SK-N-SH (cell line): ENCODE measurements around the gene TOP3B. TPM values are rescaled to one million over a fixed set of nuclear protein-coding genes. Genes with fewer than 3 reads are reported as not detected.

Source experiments
- CTCF ChIA-PET: fragments of 300-600, 350-600 bp; formaldehyde crosslinking; extraction: SDS; loops from one replicate; lab custom pipeline; 2021; lab: Yijun Ruan, JAX
- POLR2A ChIA-PET: fragments of 350-600 bp; sonication (Branson Sonifier 250); formaldehyde crosslinking; extraction: SDS; loops from one replicate; lab custom pipeline; 2020; ENCODE audit warnings: antibody characterized with exemption, inconsistent platforms; lab: Yijun Ruan, JAX
- DNase-seq: peaks from one replicate; pipeline ENCODE4 v3.0.0; 2012
- H2AFZ ChIP-seq: fragments of 200-600 bp; sonication (generic); 2 replicates; pipeline ENCODE4 v1.8.1; 2016; ENCODE audit warnings: antibody characterized with exemption, mild to moderate bottlenecking, low read depth
- H3F3A ChIP-seq: fragments of 200-600 bp; sonication (generic); replicated peaks from 2 replicates; pipeline ENCODE3; 2016; ENCODE audit warnings: antibody characterized with exemption, mild to moderate bottlenecking; ENCODE audit not compliant: insufficient read depth
- H3K27ac ChIP-seq, 2 experiments: fragments of 200-500 bp in 1 of 2; fragments of 200-600 bp in 1 of 2; sonication (Bioruptor generic) in 1 of 2; sonication (generic), shearing (Covaris generic) in 1 of 2; 2 replicates each; pipeline versions ENCODE4 v1.5.1 to v1.6.1; 2014 to 2016; ENCODE audit warnings: low read depth in 2 of 2, inconsistent platforms in 1 of 2, low read length in 1 of 2, mild to moderate bottlenecking in 1 of 2, mixed read lengths in 1 of 2
- H3K27me3 ChIP-seq: fragments of 200-600 bp; sonication (generic), shearing (Covaris generic); 2 replicates; pipeline ENCODE4 v1.6.1; 2016; ENCODE audit warnings: mixed run types; ENCODE audit not compliant: insufficient read depth
- H3K36me3 ChIP-seq, 2 experiments: fragments of 200-500 bp in 1 of 2; fragments of 200-600 bp in 1 of 2; sonication (Bioruptor generic) in 1 of 2; sonication (generic) in 1 of 2; replicated peaks in 1 of 2; 2 replicates each; pipeline versions ENCODE3 to v1.5.1; 2014 to 2016; ENCODE audit warnings: low read length in 1 of 2, mild to moderate bottlenecking in 1 of 2; ENCODE audit not compliant: insufficient read depth in 2 of 2, control insufficient read depth in 1 of 2
- H3K4me1 ChIP-seq, 2 experiments: fragments of 200-500 bp in 1 of 2; fragments of 200-600 bp in 1 of 2; sonication (Bioruptor generic) in 1 of 2; sonication (generic), shearing (Covaris generic) in 1 of 2; 2 replicates each; pipeline versions ENCODE4 v1.5.1 to v1.6.1; 2014 to 2016; ENCODE audit warnings: low read depth in 1 of 2, low read length in 1 of 2, mixed run types in 1 of 2; ENCODE audit not compliant: insufficient read depth in 2 of 2, control insufficient read depth in 1 of 2
- H3K4me2 ChIP-seq: fragments of 200-600 bp; sonication (generic), shearing (Covaris generic); 2 replicates; pipeline ENCODE4 v1.6.1; 2017; ENCODE audit warnings: mixed run types
- H3K4me3 ChIP-seq, 2 experiments: fragments of 200-500 bp in 1 of 2; fragments of 200-600 bp in 1 of 2; sonication (Bioruptor generic) in 1 of 2; sonication (generic), shearing (Covaris generic) in 1 of 2; 2 replicates each; pipeline versions ENCODE4 v1.5.1 to v1.8.1; 2014 to 2016; ENCODE audit warnings: low read depth in 2 of 2, inconsistent platforms in 1 of 2, low read length in 1 of 2, mild to moderate bottlenecking in 1 of 2, mixed read lengths in 1 of 2, moderate library complexity in 1 of 2
- H3K79me2 ChIP-seq: fragments of 200-600 bp; sonication (generic); 2 replicates; pipeline ENCODE4 v1.8.1; 2017; ENCODE audit warnings: mild to moderate bottlenecking; ENCODE audit not compliant: insufficient read depth
- H3K9ac ChIP-seq: fragments of 200-600 bp; sonication (generic); 2 replicates; pipeline ENCODE4 v1.6.1; 2017; ENCODE audit warnings: mixed run types
- H3K9me2 ChIP-seq: fragments of 200-600 bp; sonication (generic); 2 replicates; pipeline ENCODE4 v1.6.1; 2017; ENCODE audit warnings: mixed run types
- H3K9me3 ChIP-seq: fragments of 200-600 bp; sonication (generic); 2 replicates; pipeline ENCODE4 v1.6.1; 2017; ENCODE audit warnings: mixed run types, mild to moderate bottlenecking, moderate library complexity
- H4K20me1 ChIP-seq: fragments of 200-600 bp; sonication (generic); 2 replicates; pipeline ENCODE4 v1.6.1; 2017; ENCODE audit warnings: mild to moderate bottlenecking, mixed run types; ENCODE audit not compliant: insufficient read depth
- CHD2 ChIP-seq: fragments of 150-350 bp; IDR thresholded peaks from 2 replicates; pipeline ENCODE4 v1.6.1; 2018; ENCODE audit warnings: low read length; ENCODE audit not compliant: partially characterized antibody
- EZH2phosphoT487 ChIP-seq: fragments of 200-600 bp; sonication (generic); IDR thresholded peaks from 2 replicates; pipeline ENCODE4 v1.6.1; 2017; ENCODE audit warnings: low read depth, mixed run types, mild to moderate bottlenecking, antibody characterized with exemption, moderate library complexity, borderline replicate concordance
- GABPA ChIP-seq: IDR thresholded peaks from 2 replicates; pipeline ENCODE4 v1.4.0; 2012; ENCODE audit warnings: low read depth, mild to moderate bottlenecking
- JUND ChIP-seq: IDR thresholded peaks from 2 replicates; pipeline ENCODE4 v1.4.0; 2012
- NFIC ChIP-seq: IDR thresholded peaks from 2 replicates; pipeline ENCODE4 v1.4.0; 2012; ENCODE audit warnings: borderline replicate concordance
- NRF1 ChIP-seq: IDR thresholded peaks from 2 replicates; pipeline ENCODE4 v1.6.1; 2012; ENCODE audit warnings: low read depth, mild to moderate bottlenecking, low read length
- SIN3A ChIP-seq: IDR thresholded peaks from 2 replicates; pipeline ENCODE4 v1.6.1; 2012; ENCODE audit warnings: low read depth, mild to moderate bottlenecking, low read length, moderate library complexity, borderline replicate concordance
- TCF12 ChIP-seq: IDR thresholded peaks from 2 replicates; pipeline ENCODE4 v1.4.0; 2012
- USF2 ChIP-seq: fragments of 150-350 bp; IDR thresholded peaks from 2 replicates; pipeline ENCODE4 v1.6.1; 2017; ENCODE audit warnings: antibody characterized with exemption, low read length, low read depth, borderline replicate concordance
- YY1 ChIP-seq: IDR thresholded peaks from 2 replicates; pipeline ENCODE4 v1.4.0; 2012; ENCODE audit warnings: low read depth, mild to moderate bottlenecking
- ZBTB33 ChIP-seq: IDR thresholded peaks from 2 replicates; pipeline ENCODE4 v1.4.0; 2012; ENCODE audit warnings: low read depth, borderline replicate concordance
- WGBS: methylation state at CpG from one replicate; pipeline ENCODE4 v1.1.6; 2017; ENCODE audit warnings: low lambda C conversion rate; 5-methylcytosine and 5-hydroxymethylcytosine counted together
- polyA plus RNA-seq, 3 experiments: library from polyadenylated mRNA; depleted of rRNA; stranded (reverse); fragments of >200 nt; gene quantifications; 2 replicates each; pipeline ENCODE4 v1.2.3, GENCODE V29; 2012

Gene TOP3B
- polyA plus RNA-seq, 1 of the 3 experiments (the other 2 are of a cell fraction) = 14.4 TPM

GRCh38 chr22:21946262-21946925 lies 36.2 kb downstream of the TOP3B start:
- POLR2A ChIA-PET = no interaction called here

GRCh38 chr22:21945453-21946261 lies 36.9 kb downstream of the TOP3B start:
- Histone ChIP-seq H3K27ac (no peak overlapping the region), H3K9me3 (no peaks in the 10 kb centered on the region), H3K4me2 (no peak overlapping the region), H3K4me3 (no peak overlapping the region), H3K9me2 (no peaks in the 10 kb centered on the region), H3K27me3 (no peaks in the 10 kb centered on the region), H3K9ac (no peak overlapping the region), H2AFZ (no peak overlapping the region), H3K36me3 (peaks cover 9 to 20% of the 10 kb centered on the region in 2 experiments), H3K79me2 (peaks cover 53% of the 10 kb centered on the region), H3K4me1 (peaks cover 21 to 43% of the 10 kb centered on the region in 2 experiments; a peak in 3 of 4 replicates), H3F3A (peaks cover 25% of the 10 kb centered on the region), H4K20me1 (no peaks in the 10 kb centered on the region)
- ChIA-PET POLR2A (no interaction called here), CTCF (interaction anchor here (2.2 to 9.7 kb wide), 2 partner anchors 7 to 26 kb away, joined by 8 to 173 read pairs; no protein-coding TSS in a partner anchor)
- no peak for DNase-seq
- TF ChIP-seq SIN3A = no peak
- TF ChIP-seq TCF12 = no peak
- TF ChIP-seq NRF1 = no peak
- TF ChIP-seq NFIC = no peak
- no peak for TF ChIP-seq CHD2
- TF ChIP-seq EZH2phosphoT487 = no peak
- TF ChIP-seq GABPA = no peak
- 100% methylated on average over 2 of the region's 13 CpGs for WGBS

More at GRCh38 chr22:21946262-21946925, 36.2 kb downstream of the TOP3B start:
- no peak for DNase-seq
- peaks cover 9 to 20% of the 10 kb centered on the region in 2 experiments for H3K36me3 ChIP-seq
- 93% methylated on average over 9 of the region's 12 CpGs for WGBS
- TF ChIP-seq JUND = no peak
- TF ChIP-seq USF2 = no peak
- no peak for TF ChIP-seq NFIC
- no peak for TF ChIP-seq YY1
- no peak for TF ChIP-seq ZBTB33
- no peak overlapping the region for H2AFZ ChIP-seq
- H3K9me2 ChIP-seq = no peaks in the 10 kb centered on the region
- H4K20me1 ChIP-seq = no peaks in the 10 kb centered on the region
- H3K4me3 ChIP-seq = no peak overlapping the region
- CTCF ChIA-PET = interaction anchor here (9.7 kb wide), 1 partner anchor 8 kb away, joined by 173 read pairs; no protein-coding TSS in a partner anchor
- peaks cover 25% of the 10 kb centered on the region for H3F3A ChIP-seq
- peaks cover 21 to 42% of the 10 kb centered on the region in 2 experiments; a peak in 3 of 4 replicates for H3K4me1 ChIP-seq
- H3K79me2 ChIP-seq = peaks cover 52% of the 10 kb centered on the region
- no peaks in the 10 kb centered on the region for H3K9me3 ChIP-seq
- no peak overlapping the region for H3K9ac ChIP-seq
- no peaks in the 10 kb centered on the region for H3K27me3 ChIP-seq
- no peak overlapping the region for H3K4me2 ChIP-seq
- H3K27ac ChIP-seq = no peak overlapping the region; a peak in 1 of 4 replicates
